H9 (cell line): ENCODE results near the gene SCTR. TPM values are rescaled to one million over a fixed set of nuclear protein-coding genes. Genes with fewer than 3 reads are reported as not detected.

Experiments
- DNase-seq: peaks from one replicate; pipeline ENCODE4 v3.0.0-alpha.2; 2017
- H2AFZ ChIP-seq: one replicate; pipeline ENCODE4 v1.6.1; 2013; ENCODE audit warnings: mild to moderate bottlenecking, low read length, control low read depth, moderate library complexity
- H2AK5ac ChIP-seq: 2 replicates; pipeline ENCODE4 v1.6.1; 2013; ENCODE audit warnings: low read length, control low read depth, mixed read lengths; ENCODE audit not compliant: insufficient read length
- H2BK120ac ChIP-seq: one replicate; pipeline ENCODE4 v1.6.1; 2013; ENCODE audit warnings: low read depth, mild to moderate bottlenecking, low read length, control low read depth, inconsistent platforms; ENCODE audit not compliant: poor library complexity, severe bottlenecking
- H2BK12ac ChIP-seq: 2 replicates; pipeline ENCODE4 v1.6.1; 2013; ENCODE audit warnings: low read length, control low read depth, mixed read lengths, low read depth; ENCODE audit not compliant: insufficient read length
- H2BK15ac ChIP-seq: 2 replicates; pipeline ENCODE4 v1.6.1; 2013; ENCODE audit warnings: low read depth, low read length, control low read depth
- H2BK20ac ChIP-seq: one replicate; pipeline ENCODE4 v1.6.1; 2013; ENCODE audit warnings: low read depth, mild to moderate bottlenecking, low read length, control low read depth, inconsistent platforms; ENCODE audit not compliant: poor library complexity, severe bottlenecking
- H2BK5ac ChIP-seq: 2 replicates; pipeline ENCODE4 v1.6.1; 2013; ENCODE audit warnings: low read length, control low read depth, mixed read lengths; ENCODE audit not compliant: insufficient read length
- H3K14ac ChIP-seq: 2 replicates; pipeline ENCODE4 v1.6.1; 2013; ENCODE audit warnings: low read length, control low read depth; ENCODE audit not compliant: insufficient read depth
- H3K18ac ChIP-seq: 2 replicates; pipeline ENCODE4 v1.6.1; 2013; ENCODE audit warnings: low read depth, mild to moderate bottlenecking, mixed read lengths, low read length, control low read depth; ENCODE audit not compliant: insufficient read length
- H3K23ac ChIP-seq: 2 replicates; pipeline ENCODE4 v1.6.1; 2013; ENCODE audit warnings: low read length, control low read depth, mixed read lengths, low read depth; ENCODE audit not compliant: insufficient read length
- H3K23me2 ChIP-seq: 2 replicates; pipeline ENCODE4 v1.6.1; 2013; ENCODE audit warnings: low read depth, mild to moderate bottlenecking, mixed read lengths, low read length, control low read depth; ENCODE audit not compliant: insufficient read length, poor library complexity, severe bottlenecking
- H3K27ac ChIP-seq: 2 replicates; pipeline ENCODE4 v1.5.1; 2013; ENCODE audit warnings: low read length, control low read depth, mixed read lengths, low read depth; ENCODE audit not compliant: insufficient read length
- H3K27me3 ChIP-seq: 2 replicates; pipeline ENCODE4 v1.6.1; 2013; ENCODE audit warnings: low read length, control low read depth, inconsistent platforms; ENCODE audit not compliant: insufficient read depth
- H3K4ac ChIP-seq: 2 replicates; pipeline ENCODE4 v1.6.1; 2013; ENCODE audit warnings: low read depth, mild to moderate bottlenecking, control low read depth, inconsistent platforms, low read length, moderate library complexity
- H3K4me1 ChIP-seq: 2 replicates; pipeline ENCODE4 v1.6.1; 2013; ENCODE audit warnings: low read length, control low read depth, inconsistent platforms; ENCODE audit not compliant: insufficient read depth
- H3K4me2 ChIP-seq: 2 replicates; pipeline ENCODE4 v1.6.1; 2013; ENCODE audit warnings: low read length, control low read depth, mixed read lengths; ENCODE audit not compliant: insufficient read length, insufficient read depth
- H3K56ac ChIP-seq: 2 replicates; pipeline ENCODE4 v1.6.1; 2013; ENCODE audit warnings: low read depth, mild to moderate bottlenecking, mixed read lengths, low read length, control low read depth; ENCODE audit not compliant: insufficient read length
- H3K79me1 ChIP-seq: 2 replicates; pipeline ENCODE4 v1.6.1; 2013; ENCODE audit warnings: low read depth, mild to moderate bottlenecking, moderate library complexity, low read length, control low read depth, inconsistent platforms; ENCODE audit not compliant: insufficient read depth, poor library complexity, severe bottlenecking
- H3K79me2 ChIP-seq: 2 replicates; pipeline ENCODE4 v1.6.1; 2013; ENCODE audit warnings: low read length, control low read depth, inconsistent platforms; ENCODE audit not compliant: insufficient read depth
- H3K9ac ChIP-seq: 2 replicates; pipeline ENCODE4 v1.6.1; 2013; ENCODE audit warnings: low read length, control low read depth, mixed read lengths; ENCODE audit not compliant: insufficient read length; ENCODE audit errors: extremely low read depth
- H3K9me3 ChIP-seq: one replicate; pipeline ENCODE4 v1.6.1; 2013; ENCODE audit warnings: low read depth, low read length, inconsistent platforms; ENCODE audit not compliant: control insufficient read depth
- H3T11ph ChIP-seq: one replicate; pipeline ENCODE4 v1.6.1; 2013; ENCODE audit warnings: mild to moderate bottlenecking, low read length, control low read depth, inconsistent platforms
- H4K20me1 ChIP-seq: one replicate; pipeline ENCODE4 v1.6.1; 2013; ENCODE audit not compliant: control insufficient read depth, insufficient read length, insufficient read depth
- H4K5ac ChIP-seq: 2 replicates; pipeline ENCODE4 v1.6.1; 2013; ENCODE audit warnings: low read depth, mild to moderate bottlenecking, mixed read lengths, low read length, control low read depth; ENCODE audit not compliant: insufficient read length
- H4K8ac ChIP-seq: replicated peaks from 2 replicates; pipeline ENCODE4 v1.6.1; 2013; ENCODE audit warnings: low read length, control low read depth, mixed read lengths, low read depth; ENCODE audit not compliant: insufficient read length
- H4K91ac ChIP-seq: 2 replicates; pipeline ENCODE4 v1.6.1; 2013; ENCODE audit warnings: low read depth, mild to moderate bottlenecking, moderate library complexity, mixed read lengths, low read length, control low read depth; ENCODE audit not compliant: insufficient read length
- H3K27ac Mint-ChIP-seq, 3 experiments: 2 replicates in 2 of 3; 3 replicates in 1 of 3; pipeline ENCODE4 v1.8.0; 2020 to 2021; ENCODE audit warnings: mixed read lengths in 3 of 3, mild to moderate bottlenecking in 1 of 3, moderate library complexity in 1 of 3
- H3K27me3 Mint-ChIP-seq: 2 replicates; pipeline ENCODE4 v1.8.0; 2021; ENCODE audit warnings: low read depth, mild to moderate bottlenecking, moderate library complexity, mixed read lengths
- H3K36me3 Mint-ChIP-seq, 3 experiments: 2 replicates in 2 of 3; 3 replicates in 1 of 3; pipeline ENCODE4 v1.8.0; 2020 to 2021; ENCODE audit warnings: low read depth in 3 of 3, mixed read lengths in 3 of 3; ENCODE audit not compliant: insufficient read depth in 1 of 3
- H3K4me1 Mint-ChIP-seq, 2 experiments: 2 replicates each; pipeline ENCODE4 v1.8.0; 2020; ENCODE audit warnings: mixed read lengths in 2 of 2
- H3K4me3 Mint-ChIP-seq, 2 experiments: 2 replicates in 1 of 2; 3 replicates in 1 of 2; pipeline ENCODE4 v1.8.0; 2020 to 2021; ENCODE audit warnings: mild to moderate bottlenecking in 2 of 2, mixed read lengths in 2 of 2, moderate library complexity in 1 of 2
- H3K9me3 Mint-ChIP-seq, 2 experiments: 2 replicates in 1 of 2; 3 replicates in 1 of 2; pipeline ENCODE4 v1.8.0; 2020; ENCODE audit warnings: mild to moderate bottlenecking in 2 of 2, mixed read lengths in 2 of 2, moderate library complexity in 1 of 2
- CTCF ChIP-seq: fragments of 200-600 bp; sonication (generic); conservative IDR thresholded peaks from 3 replicates; pipeline ENCODE4 v1.8.0; 2021; ENCODE audit warnings: antibody characterized with exemption, mild to moderate bottlenecking
- WGBS: extraction: QIAGEN DNeasy Blood & Tissue Kit; methylation state at CpG from one replicate; pipeline ENCODE4 v1.1.7; 2013; ENCODE audit warnings: missing lambda C conversion rate, low lambda C conversion rate, mixed read lengths; ENCODE audit not compliant: insufficient read length; ENCODE audit errors: extremely low coverage; 5-methylcytosine and 5-hydroxymethylcytosine counted together
- total RNA-seq: library from RNA; stranded (reverse); gene quantifications from 2 replicates; pipeline ENCODE4 v1.2.1, GENCODE V29; 2021

Gene SCTR
- total RNA-seq, 1 experiment from 2014 or later = not detected

DNA sequence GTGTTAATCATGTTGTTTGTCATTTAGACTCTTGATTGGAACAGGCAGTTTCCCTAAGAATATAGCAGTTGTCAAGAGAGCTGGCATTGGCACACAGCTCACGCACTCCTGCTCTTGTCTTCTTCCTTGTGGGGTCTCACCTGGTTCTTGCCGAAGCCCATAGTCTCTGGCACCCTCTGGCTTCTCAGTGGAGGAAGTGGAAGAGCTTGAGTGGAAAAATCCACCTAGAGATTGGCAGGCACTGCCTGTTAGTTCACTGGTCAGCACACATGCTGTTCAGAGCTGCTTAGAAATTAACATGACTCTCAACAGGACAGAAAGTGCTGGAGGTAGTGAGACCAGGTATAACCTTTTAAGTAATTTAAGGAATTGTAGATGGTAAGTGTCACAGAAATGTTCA is 28.3 kb downstream of the SCTR start:
- Histone ChIP-seq H3K4me2 (no peak overlapping the region), H4K91ac (no peak overlapping the region), H2AFZ (no peak overlapping the region), H3K23me2 (no peaks in the 10 kb centered on the region), H2BK15ac (no peak overlapping the region), H3K18ac (no peak overlapping the region), H3K9me3 (no peaks in the 10 kb centered on the region), H3K23ac (no peak overlapping the region), H3K79me2 (no peaks in the 10 kb centered on the region), H3K27me3 (no peaks in the 10 kb centered on the region), H2AK5ac (no peak overlapping the region), H3K9ac (no peak overlapping the region), H3K79me1 (no peaks in the 10 kb centered on the region), H3K14ac (no peak overlapping the region), H2BK12ac (no peak overlapping the region), H3T11ph (no peak overlapping the region), H3K27ac (no peak overlapping the region), H3K4me1 (peaks cover 5% of the 10 kb centered on the region), H2BK20ac (no peak overlapping the region), H4K20me1 (no peaks in the 10 kb centered on the region), H2BK5ac (no peak overlapping the region), H4K8ac (no peak overlapping the region), H3K56ac (no peak overlapping the region), H2BK120ac (no peak overlapping the region), H4K5ac (no peak overlapping the region), H3K4ac (no peak overlapping the region)
- Mint-ChIP-seq H3K4me3 (no peak overlapping the region; a peak in 1 of 5 replicates), H3K9me3 (peaks cover 16 to 26% of the 10 kb centered on the region in 2 experiments), H3K27ac (no peak overlapping the region), H3K36me3 (peaks cover 8 to 18% (median 10%) of the 10 kb centered on the region in 3 experiments; a peak in 5 of 7 replicates), H3K27me3 (peaks cover 6% of the 10 kb centered on the region), H3K4me1 (peaks cover 10% of the 10 kb centered on the region in 2 experiments; a peak in 3 of 4 replicates)
- DNase-seq = no peak
- WGBS = no CpG with 5 or more reads among the region's 2 CpGs
- no peak for TF ChIP-seq CTCF
